ENCODE measurements around the gene CNKSR3.

DNA sequence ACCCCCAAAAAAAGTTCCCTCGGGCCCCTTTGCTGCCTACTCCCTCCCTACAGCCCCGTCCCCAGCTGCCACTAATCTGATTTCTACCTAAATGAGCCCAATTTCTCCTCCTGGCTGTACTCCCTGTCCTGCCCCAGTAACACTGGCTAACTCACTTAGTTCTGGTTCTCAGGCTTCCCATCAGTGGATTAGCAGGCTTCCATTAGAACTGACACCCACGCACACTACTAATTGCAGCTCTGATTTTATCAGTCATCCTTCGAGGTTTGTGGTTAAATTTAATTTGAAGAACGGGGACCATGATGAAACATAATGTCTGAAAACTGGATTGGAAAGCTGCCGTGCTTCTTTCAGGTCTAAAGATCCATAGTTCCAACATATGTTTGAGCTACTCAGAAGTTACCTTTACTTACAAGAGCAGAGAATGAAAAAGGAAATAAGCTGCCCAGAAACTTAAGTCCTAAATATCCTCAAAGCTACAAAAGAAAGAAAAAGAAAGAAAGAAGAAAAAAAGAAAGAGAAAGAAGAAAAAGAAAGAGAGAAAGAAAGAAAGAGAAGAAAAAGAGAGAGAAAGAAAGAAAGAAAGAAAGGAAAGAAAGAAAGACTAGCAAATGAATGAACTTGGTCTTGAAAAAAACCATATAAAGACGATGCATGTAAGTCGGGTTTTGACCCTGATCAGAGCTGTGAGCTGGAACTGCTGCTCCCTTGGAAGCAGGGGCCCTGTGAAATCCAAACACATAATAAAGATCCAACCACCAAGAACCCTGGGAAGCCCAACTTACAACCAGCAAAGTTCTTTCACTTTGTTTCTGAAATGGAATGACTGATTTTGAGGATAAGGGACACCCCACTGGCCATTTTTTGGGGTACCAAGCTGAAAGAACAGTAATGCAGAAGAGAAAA lies 51.7 kb downstream of the CNKSR3 start:
- TF ChIP-seq POLR2AphosphoS5 (IDR thresholded peaks at IDR 0.05; ENCODE audit: low read depth, low read length): peak; percentile 51; the same call in 1 of the 2 replicates
- 0 out of 2 replicates have a peak, but pooled peaks have one; percentile 26 for TF ChIP-seq SIN3A (IDR thresholded peaks at IDR 0.05; ENCODE audit: borderline replicate concordance, insufficient read depth, low read length)
- no peak for TF ChIP-seq TAF1 (IDR thresholded peaks at IDR 0.05; ENCODE audit: borderline replicate concordance, insufficient read depth, low read length)
- TF ChIP-seq, protein P1, sequence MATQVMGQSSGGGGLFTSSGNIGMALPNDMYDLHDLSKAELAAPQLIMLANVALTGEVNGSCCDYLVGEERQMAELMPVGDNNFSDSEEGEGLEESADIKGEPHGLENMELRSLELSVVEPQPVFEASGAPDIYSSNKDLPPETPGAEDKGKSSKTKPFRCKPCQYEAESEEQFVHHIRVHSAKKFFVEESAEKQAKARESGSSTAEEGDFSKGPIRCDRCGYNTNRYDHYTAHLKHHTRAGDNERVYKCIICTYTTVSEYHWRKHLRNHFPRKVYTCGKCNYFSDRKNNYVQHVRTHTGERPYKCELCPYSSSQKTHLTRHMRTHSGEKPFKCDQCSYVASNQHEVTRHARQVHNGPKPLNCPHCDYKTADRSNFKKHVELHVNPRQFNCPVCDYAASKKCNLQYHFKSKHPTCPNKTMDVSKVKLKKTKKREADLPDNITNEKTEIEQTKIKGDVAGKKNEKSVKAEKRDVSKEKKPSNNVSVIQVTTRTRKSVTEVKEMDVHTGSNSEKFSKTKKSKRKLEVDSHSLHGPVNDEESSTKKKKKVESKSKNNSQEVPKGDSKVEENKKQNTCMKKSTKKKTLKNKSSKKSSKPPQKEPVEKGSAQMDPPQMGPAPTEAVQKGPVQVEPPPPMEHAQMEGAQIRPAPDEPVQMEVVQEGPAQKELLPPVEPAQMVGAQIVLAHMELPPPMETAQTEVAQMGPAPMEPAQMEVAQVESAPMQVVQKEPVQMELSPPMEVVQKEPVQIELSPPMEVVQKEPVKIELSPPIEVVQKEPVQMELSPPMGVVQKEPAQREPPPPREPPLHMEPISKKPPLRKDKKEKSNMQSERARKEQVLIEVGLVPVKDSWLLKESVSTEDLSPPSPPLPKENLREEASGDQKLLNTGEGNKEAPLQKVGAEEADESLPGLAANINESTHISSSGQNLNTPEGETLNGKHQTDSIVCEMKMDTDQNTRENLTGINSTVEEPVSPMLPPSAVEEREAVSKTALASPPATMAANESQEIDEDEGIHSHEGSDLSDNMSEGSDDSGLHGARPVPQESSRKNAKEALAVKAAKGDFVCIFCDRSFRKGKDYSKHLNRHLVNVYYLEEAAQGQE (IDR thresholded peaks at IDR 0.05; ENCODE audit: insufficient read depth in 1 of 2, low read depth in 2 of 2, low read length in 2 of 2): peak in 1 of 2 experiments; percentile 71; a peak in 2 of 4 replicates

All from PFSK-1 (cell line).